Subcutaneous adipose tissue (tissue), 4 donors: ENCODE results near the gene CPNE1. TPM values are rescaled to one million over a fixed set of nuclear protein-coding genes. Genes with fewer than 3 reads are reported as not detected.

Experiments
- CTCF ChIP-seq: fragments of 450-650 bp; IDR thresholded peaks from one replicate; pipeline ENCODE4 v1.5.1; 2016; ENCODE audit warnings: low read depth, mild to moderate bottlenecking, control low read depth, antibody characterized with exemption, moderate library complexity
- total RNA-seq, 4 donors: library from RNA; depleted of rRNA; stranded (reverse); fragments of >200 nt; gene quantifications; one replicate each; pipeline ENCODE4 v1.1.0, GENCODE V29; 2016

Gene CPNE1
- total RNA-seq, 4 donors from 2014 or later = 50.6 to 115 (median 87.1) TPM

GRCh38 chr20:35652641-35653429, 11.9 kb downstream of the CPNE1 start:
- no peak for TF ChIP-seq CTCF

DNA sequence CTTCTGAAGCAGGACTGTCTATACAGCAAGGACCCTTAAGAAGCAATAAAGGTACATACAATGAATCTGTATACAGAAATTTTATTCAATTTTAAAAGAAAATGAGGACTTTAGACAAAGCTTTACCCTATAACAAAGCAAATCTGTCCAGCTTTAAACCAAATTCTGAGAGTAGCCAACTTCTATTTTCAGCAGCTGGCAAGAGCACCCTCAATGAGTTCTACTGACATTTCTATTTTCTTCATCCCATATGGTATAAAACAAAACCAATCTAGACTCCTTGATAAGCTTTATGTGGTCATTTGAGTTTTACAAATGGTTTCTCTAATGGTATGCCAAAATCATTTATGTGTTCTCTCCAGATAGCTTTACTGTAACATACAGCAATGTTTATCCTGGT, 12.7 kb downstream of the CPNE1 start:
- TF ChIP-seq CTCF = no peak

DNA sequence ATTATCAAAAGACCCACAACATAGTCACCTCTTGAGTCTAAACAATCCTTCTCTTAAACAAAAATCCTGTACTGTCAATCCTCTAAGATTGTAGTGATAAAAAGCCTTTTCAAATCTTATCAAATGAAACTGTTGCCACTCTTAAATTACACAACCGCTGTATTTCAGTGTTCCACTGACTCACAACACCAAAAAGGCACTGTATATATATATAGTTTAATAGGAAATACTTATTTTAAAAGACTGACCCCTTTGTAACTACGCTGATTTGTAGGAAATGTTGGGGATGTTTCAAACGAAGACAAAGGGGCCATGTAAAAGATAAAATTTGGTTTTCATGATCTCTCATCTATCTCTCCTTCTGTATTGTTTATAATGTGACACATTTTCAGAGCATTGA, 14.1 kb downstream of the CPNE1 start:
- TF ChIP-seq CTCF = no peak

DNA sequence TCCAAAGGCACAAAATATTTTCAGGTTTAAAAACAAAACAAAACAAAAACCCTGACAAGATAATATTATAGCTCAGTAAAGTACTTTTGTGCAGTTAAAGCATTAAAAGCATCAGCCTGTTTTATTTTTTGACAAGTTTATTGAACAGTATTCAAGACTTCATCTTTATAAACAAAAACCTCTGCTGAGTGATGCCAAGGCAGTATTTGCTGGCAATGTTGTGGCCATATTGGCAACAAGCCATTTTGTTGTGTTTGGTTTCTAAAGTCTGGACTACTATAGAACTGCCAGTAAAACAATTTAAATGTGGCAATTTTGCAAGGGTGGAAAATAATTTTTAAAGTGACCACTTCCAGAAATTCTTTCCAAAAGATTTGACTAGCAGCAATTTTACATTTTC, 15.9 kb downstream of the CPNE1 start:
- no peak for TF ChIP-seq CTCF

DNA sequence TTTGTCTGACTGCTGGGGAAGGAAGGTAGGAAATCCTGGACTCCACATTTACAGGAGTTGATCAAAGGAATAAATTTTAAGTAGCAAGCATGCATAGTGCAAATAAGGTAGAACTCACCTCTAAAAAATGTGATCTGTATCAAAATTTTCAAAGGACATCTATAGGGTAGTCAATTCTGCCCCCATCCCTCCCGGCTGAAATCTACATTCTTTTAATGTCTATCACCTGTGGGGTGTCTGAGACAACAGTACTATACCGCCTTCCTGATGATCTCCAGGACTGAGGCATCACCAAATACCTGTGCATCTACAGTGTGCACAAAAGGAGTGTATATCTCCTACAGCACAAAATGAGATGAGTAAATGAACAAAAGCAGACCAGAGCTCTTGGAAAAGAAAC, 19.9 kb downstream of the CPNE1 start:
- no peak for TF ChIP-seq CTCF

DNA sequence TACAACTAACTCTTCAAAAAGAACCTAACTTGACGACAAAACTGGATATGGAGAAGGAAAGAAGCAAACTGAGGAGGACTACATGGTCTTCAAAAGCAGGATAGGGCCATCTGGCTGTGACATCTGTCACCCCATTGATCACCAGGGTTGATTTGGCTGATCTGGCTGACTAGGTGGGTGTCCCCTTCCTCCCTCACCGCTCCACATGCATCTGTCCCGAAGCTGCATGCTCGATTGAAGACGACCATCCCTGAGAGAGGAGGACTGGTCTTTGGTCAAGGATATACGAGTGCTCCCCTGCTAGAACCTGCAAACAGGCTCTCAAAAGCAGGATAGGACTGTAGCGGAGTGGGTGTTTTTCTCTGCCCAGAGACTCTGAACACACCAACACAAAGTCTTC, 21.7 kb downstream of the CPNE1 start:
- TF ChIP-seq CTCF = no peak

DNA sequence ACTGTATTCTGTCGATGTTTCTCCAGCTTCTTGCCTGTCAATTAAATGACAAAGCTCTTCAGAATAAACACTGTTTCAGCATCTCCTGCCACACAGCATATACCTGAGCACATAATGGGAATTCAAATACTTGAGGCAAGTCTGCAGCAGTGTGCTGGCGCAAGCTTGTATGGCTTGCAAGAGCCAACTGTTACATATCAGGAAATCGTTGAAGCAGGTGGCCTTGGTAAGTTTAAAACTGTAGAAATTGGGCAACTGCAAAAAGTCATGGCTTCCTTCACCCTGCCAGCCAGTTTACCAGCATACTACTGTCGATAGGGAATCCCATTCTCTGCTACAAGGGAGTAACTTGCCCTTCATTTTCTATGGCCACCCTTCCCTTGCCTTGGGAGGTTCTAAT, 23.0 kb downstream of the CPNE1 start:
- TF ChIP-seq CTCF = no peak
